ENCODE data around the gene YPEL5. TPM values are rescaled to one million over a fixed set of nuclear protein-coding genes. Genes with fewer than 3 reads are reported as not detected.
"Not testable (repeated sequence)": the region's sequence is repeated elsewhere in the genome, so short reads cannot be mapped to it uniquely, and the experiment has no call there.

The YPEL5 gene
- 25.0 and 25.7 TPM in 2 replicates for total RNA-seq
- long read RNA-seq, transcript YPEL5-201 (3 exons, 2,182 nt) = major isoform, 61 of 77 reads
- long read RNA-seq, transcript YPEL5-202 (4 exons, 2,499 nt) = minor isoform, 6 of 77 reads
- long read RNA-seq, partial matches to known transcripts = 0 of 77 reads
- long read RNA-seq, other reads (novel, unspliced or antisense) = 6 of 77 reads

GRCh38 chr2:30146337-30147195 is at the start of gene YPEL5:
YPEL5 (plus strand) TSS chr2:30147007; CDS start chr2:30156652, 9,645 bp downstream.
- no peak for TF ChIP-seq CTCF (conservative IDR thresholded peaks at IDR 0.05)
- DNase-seq (ENCODE audit: low read depth, low spot score) = peak; percentile 98
- H3K4me1 Mint-ChIP-seq = peaks cover 21% of the 10 kb centered on the region
- H3K9me3 Mint-ChIP-seq = no peaks in the 10 kb centered on the region
- peak within 1 kb of the TSS; percentile 91 for H3K4me3 Mint-ChIP-seq
- no peaks in the 10 kb centered on the region for H3K36me3 Mint-ChIP-seq (ENCODE audit: low read depth)
- H3K27me3 Mint-ChIP-seq (ENCODE audit: low read depth) = peaks cover 36% of the 10 kb centered on the region
- peak within 1 kb of the TSS; percentile 89 for H3K27ac Mint-ChIP-seq (ENCODE audit: unreplicated experiment)

GRCh38 chr2:30098266-30099005 is 48.4 kb upstream of the YPEL5 start:
- H3K36me3 Mint-ChIP-seq (ENCODE audit: low read depth) = no peaks in the 10 kb centered on the region
- DNase-seq (ENCODE audit: low read depth, low spot score) = no peak
- no peaks in the 10 kb centered on the region for H3K9me3 Mint-ChIP-seq
- H3K27ac Mint-ChIP-seq (ENCODE audit: unreplicated experiment) = no peak overlapping the region
- H3K4me3 Mint-ChIP-seq = no peak overlapping the region
- TF ChIP-seq CTCF (conservative IDR thresholded peaks at IDR 0.05) = no peak
- H3K4me1 Mint-ChIP-seq = no peaks in the 10 kb centered on the region
- H3K27me3 Mint-ChIP-seq (ENCODE audit: low read depth) = peaks cover 42% of the 10 kb centered on the region

GRCh38 chr2:30099366-30099765 is 47.4 kb upstream of the YPEL5 start:
- not testable (repeated sequence) for DNase-seq (ENCODE audit: low read depth, low spot score); H3K4me1 Mint-ChIP-seq; H3K9me3 Mint-ChIP-seq; H3K36me3 Mint-ChIP-seq (ENCODE audit: low read depth); H3K4me3 Mint-ChIP-seq; H3K27ac Mint-ChIP-seq (ENCODE audit: unreplicated experiment)
- H3K27me3 Mint-ChIP-seq (ENCODE audit: low read depth) = peaks cover 37% of the 10 kb centered on the region

GRCh38 chr2:30100691-30101090 is 46.1 kb upstream of the YPEL5 start:
- not testable (repeated sequence) for H3K9me3 Mint-ChIP-seq; H3K4me3 Mint-ChIP-seq; H3K4me1 Mint-ChIP-seq; H3K27ac Mint-ChIP-seq (ENCODE audit: unreplicated experiment); H3K36me3 Mint-ChIP-seq (ENCODE audit: low read depth); DNase-seq (ENCODE audit: low read depth, low spot score)
- H3K27me3 Mint-ChIP-seq (ENCODE audit: low read depth) = peaks cover 29% of the 10 kb centered on the region

- Mint-ChIP-seq H3K36me3 (ENCODE audit: low read depth) (no peaks in the 10 kb centered on the region), H3K4me1 (peaks cover 4% of the 10 kb centered on the region), H3K9me3 (no peaks in the 10 kb centered on the region), H3K27ac (ENCODE audit: unreplicated experiment) (no peak overlapping the region), H3K27me3 (ENCODE audit: low read depth) (peaks cover 8% of the 10 kb centered on the region), H3K4me3 (no peak overlapping the region)
- TF ChIP-seq CTCF (conservative IDR thresholded peaks at IDR 0.05) = no peak
- no peak for DNase-seq (ENCODE audit: low read depth, low spot score)
These were observed 42.5 kb upstream of the YPEL5 start for GRCh38 chr2:30104307-30104706.

DNA sequence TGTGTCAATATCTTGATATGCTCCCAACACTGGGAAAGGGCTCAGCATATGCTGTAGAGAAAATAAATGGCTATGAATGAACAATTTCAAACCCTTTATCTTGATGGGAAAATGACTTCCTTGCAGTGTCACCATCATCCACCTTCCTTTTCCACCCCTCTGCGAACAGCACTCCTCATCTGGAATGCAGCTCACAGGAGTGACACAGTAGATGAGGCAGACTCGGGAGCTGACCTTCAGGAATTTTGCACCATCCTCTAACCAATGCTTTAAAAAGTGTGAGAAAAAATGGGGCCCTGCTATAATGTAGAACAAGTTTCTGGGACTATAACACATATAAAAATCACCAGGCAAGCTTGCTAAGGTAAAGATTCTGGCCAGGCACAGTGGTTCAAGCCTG is 41.3 kb upstream of the YPEL5 start:
- Mint-ChIP-seq H3K4me3 (no peak overlapping the region), H3K4me1 (peaks cover 4% of the 10 kb centered on the region), H3K27ac (ENCODE audit: unreplicated experiment) (no peak overlapping the region), H3K27me3 (ENCODE audit: low read depth) (peaks cover 4% of the 10 kb centered on the region), H3K36me3 (ENCODE audit: low read depth) (no peaks in the 10 kb centered on the region), H3K9me3 (no peaks in the 10 kb centered on the region)
- TF ChIP-seq CTCF (conservative IDR thresholded peaks at IDR 0.05) = no peak
- no peak for DNase-seq (ENCODE audit: low read depth, low spot score)

All from neural crest cell (in vitro differentiated cells).